OCI-LY3 (cell line): Measurements from ENCODE around the gene CAMTA1.

ENCODE experiments used
- H2AFZ ChIP-seq: fragments of 200-600, 300-600 bp; shearing (Covaris generic); 2 replicates; pipeline ENCODE4 v1.6.0; 2014; ENCODE audit warnings: antibody characterized with exemption, low read depth, low read length
- H3K27ac ChIP-seq: fragments of 200-600, 300-600 bp; sonication (generic); 2 replicates; pipeline ENCODE4 v1.5.1; 2014; ENCODE audit warnings: mild to moderate bottlenecking, low read length, moderate library complexity, mixed read lengths
- H3K27me3 ChIP-seq: fragments of 200-600, 300-600 bp; sonication (generic); 2 replicates; pipeline ENCODE4 v1.6.1; 2014; ENCODE audit warnings: low read depth, low read length, mixed read lengths
- H3K36me3 ChIP-seq: fragments of 200-600, 300-600 bp; sonication (generic); replicated peaks from 2 replicates; pipeline ENCODE3; 2014; ENCODE audit warnings: low read depth, low read length, mixed read lengths
- H3K4me1 ChIP-seq: fragments of 300-600, 200-600 bp; sonication (generic); 2 replicates; pipeline ENCODE4 v1.6.1; 2014; ENCODE audit warnings: low read length, mixed read lengths
- H3K4me2 ChIP-seq: fragments of 200-600, 300-600 bp; sonication (generic); 2 replicates; pipeline ENCODE4 v1.6.1; 2014; ENCODE audit warnings: low read length, mixed read lengths
- H3K4me3 ChIP-seq: fragments of 300-600, 200-600 bp; sonication (generic); 2 replicates; pipeline ENCODE4 v1.5.1; 2014; ENCODE audit warnings: antibody characterized with exemption, mild to moderate bottlenecking, low read length, moderate library complexity
- H3K79me2 ChIP-seq: fragments of 300-600, 200-600 bp; shearing (Covaris generic); 2 replicates; pipeline ENCODE4 v1.6.1; 2014; ENCODE audit warnings: mild to moderate bottlenecking, low read length, mixed read lengths
- H3K9ac ChIP-seq: fragments of 300-600, 200-600 bp; shearing (Covaris generic); 2 replicates; pipeline ENCODE4 v1.6.0; 2014; ENCODE audit warnings: mild to moderate bottlenecking, low read length, moderate library complexity
- H3K9me3 ChIP-seq: fragments of 200-600, 300-600 bp; shearing (Covaris generic); 2 replicates; pipeline ENCODE4 v1.6.1; 2014; ENCODE audit warnings: low read length, mixed read lengths; ENCODE audit not compliant: insufficient read depth
- H4K20me1 ChIP-seq: fragments of 200-600, 300-600 bp; sonication (generic); 2 replicates; pipeline ENCODE4 v1.6.1; 2016; ENCODE audit warnings: low read length, mixed read lengths; ENCODE audit not compliant: insufficient read depth
- EZH2phosphoT487 ChIP-seq: fragments of 200-600 bp; shearing (Covaris generic); IDR thresholded peaks from 2 replicates; pipeline ENCODE4 v1.6.1; 2018; ENCODE audit warnings: antibody characterized with exemption, mixed run types, low read depth
- TF ChIP-seq, protein P1 (sequence below): fragments of 200-600, 300-600 bp; sonication (generic); IDR thresholded peaks from 2 replicates; pipeline ENCODE4 v1.5.1; 2014; ENCODE audit warnings: antibody characterized with exemption, low read length, low read depth

The CAMTA1 gene

DNA sequence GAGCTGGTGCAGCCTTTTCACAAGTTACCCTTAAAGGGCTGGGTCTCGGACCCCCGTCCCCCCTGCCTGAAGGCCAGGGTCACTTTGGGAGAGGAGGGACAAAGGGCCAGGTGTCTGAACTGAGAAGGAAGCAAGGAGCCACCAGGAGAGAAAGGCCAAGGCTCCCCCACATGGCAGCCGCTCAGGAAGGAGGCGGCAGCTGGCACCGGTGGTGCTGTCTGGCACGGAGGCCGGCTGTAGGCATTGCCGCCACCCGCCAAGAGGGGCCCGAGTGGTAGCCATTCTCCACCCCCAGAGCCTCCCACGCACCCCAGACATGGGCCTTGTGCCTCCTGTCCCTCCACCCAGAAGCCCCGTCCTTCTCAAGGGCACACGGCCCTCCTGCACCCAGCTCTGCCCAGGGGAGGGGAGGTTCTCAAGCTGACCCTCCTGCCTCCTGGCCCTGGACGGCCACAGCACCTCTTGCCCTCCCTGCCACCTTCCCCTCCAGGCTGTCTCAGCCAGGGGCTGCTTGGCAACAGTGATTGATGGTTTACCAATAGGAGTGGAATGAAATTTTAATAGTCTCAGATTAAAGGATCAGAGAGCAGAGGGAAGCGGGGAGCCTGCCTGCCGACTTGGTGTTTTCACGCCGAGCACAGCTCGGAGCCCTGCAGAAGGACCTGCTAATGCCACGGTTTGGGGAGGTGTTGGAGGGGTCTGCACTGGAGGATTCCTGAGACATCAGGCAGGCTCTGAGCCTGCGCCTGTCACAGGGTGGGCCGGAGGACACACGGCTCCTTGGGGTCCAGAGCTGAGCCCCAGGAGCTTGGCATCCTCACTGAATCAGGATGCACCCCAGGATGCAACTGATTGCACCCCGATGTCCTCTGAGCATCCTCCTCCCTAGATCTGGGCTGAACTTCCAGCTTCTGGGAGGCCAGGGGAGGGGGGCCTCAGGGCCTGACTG, 773.9 kb downstream of the CAMTA1 start:
- no peak for TF ChIP-seq EZH2phosphoT487
- TF ChIP-seq, protein P1, sequence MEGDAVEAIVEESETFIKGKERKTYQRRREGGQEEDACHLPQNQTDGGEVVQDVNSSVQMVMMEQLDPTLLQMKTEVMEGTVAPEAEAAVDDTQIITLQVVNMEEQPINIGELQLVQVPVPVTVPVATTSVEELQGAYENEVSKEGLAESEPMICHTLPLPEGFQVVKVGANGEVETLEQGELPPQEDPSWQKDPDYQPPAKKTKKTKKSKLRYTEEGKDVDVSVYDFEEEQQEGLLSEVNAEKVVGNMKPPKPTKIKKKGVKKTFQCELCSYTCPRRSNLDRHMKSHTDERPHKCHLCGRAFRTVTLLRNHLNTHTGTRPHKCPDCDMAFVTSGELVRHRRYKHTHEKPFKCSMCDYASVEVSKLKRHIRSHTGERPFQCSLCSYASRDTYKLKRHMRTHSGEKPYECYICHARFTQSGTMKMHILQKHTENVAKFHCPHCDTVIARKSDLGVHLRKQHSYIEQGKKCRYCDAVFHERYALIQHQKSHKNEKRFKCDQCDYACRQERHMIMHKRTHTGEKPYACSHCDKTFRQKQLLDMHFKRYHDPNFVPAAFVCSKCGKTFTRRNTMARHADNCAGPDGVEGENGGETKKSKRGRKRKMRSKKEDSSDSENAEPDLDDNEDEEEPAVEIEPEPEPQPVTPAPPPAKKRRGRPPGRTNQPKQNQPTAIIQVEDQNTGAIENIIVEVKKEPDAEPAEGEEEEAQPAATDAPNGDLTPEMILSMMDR: no peak
- H3K4me1 ChIP-seq: no peaks in the 10 kb centered on the region
- H3K27ac ChIP-seq: no peak overlapping the region
- H4K20me1 ChIP-seq: no peaks in the 10 kb centered on the region
- no peak overlapping the region for H3K4me3 ChIP-seq
- no peak overlapping the region for H2AFZ ChIP-seq
- no peaks in the 10 kb centered on the region for H3K27me3 ChIP-seq
- H3K9me3 ChIP-seq: no peaks in the 10 kb centered on the region
- no peak overlapping the region for H3K9ac ChIP-seq
- no peaks in the 10 kb centered on the region for H3K79me2 ChIP-seq
- no peaks in the 10 kb centered on the region for H3K36me3 ChIP-seq
- H3K4me2 ChIP-seq: no peak overlapping the region

DNA sequence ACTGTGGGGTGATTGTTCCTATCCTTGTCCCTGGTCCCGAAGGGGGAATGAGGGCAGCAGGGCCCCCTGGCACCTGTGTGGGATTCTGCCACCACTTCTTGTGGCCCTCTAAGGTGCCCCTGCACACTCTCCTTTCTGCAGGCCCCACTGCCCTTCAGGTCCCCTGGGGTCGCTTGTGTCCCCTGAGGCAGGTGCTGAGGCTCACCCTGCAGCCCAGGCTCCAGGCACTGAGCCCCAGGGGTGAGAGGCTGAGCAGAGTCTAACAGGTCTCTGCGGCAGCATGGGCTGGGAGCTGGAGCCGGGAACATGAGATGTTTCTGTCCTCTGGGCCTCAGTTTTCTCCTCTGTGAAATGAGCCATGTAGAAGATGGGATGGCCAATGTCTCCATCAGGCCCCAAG, 774.9 kb downstream of the CAMTA1 start:
- Histone ChIP-seq H3K27ac (no peak overlapping the region), H3K27me3 (no peaks in the 10 kb centered on the region), H3K9ac (no peak overlapping the region), H3K36me3 (no peaks in the 10 kb centered on the region), H3K4me1 (no peaks in the 10 kb centered on the region), H4K20me1 (no peaks in the 10 kb centered on the region), H3K4me2 (no peak overlapping the region), H3K9me3 (no peaks in the 10 kb centered on the region), H3K4me3 (no peak overlapping the region), H2AFZ (no peak overlapping the region), H3K79me2 (no peaks in the 10 kb centered on the region)
- no peak for TF ChIP-seq EZH2phosphoT487
- TF ChIP-seq, protein P1: no peak

DNA sequence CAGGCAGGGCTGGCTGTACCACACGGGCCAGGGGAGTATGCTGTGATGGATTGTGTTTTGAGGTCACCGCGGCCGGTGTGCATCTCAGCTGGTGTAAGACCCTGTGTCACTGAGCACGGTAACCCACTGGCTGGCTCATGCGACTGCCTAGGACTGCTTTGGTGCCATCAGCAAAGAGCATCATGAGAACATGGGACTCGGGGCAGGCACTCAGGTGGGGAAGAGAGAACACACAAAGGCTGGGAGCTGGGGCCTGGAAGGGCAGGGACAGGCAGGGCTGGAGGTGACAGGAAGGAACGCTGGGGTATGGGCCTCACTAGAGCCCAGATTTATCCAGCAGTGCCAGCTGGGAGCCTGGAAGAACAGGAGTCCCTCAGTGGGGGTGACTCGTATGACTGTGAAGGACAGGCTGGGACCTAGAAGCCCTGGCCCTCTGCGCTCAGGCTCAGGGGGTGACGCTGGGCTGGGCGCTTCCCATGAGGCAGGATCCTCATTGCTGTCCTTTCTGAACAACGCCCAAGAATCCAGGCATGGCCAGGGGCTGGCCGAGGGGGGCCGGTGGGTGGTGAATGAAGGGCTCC, 775.4 kb downstream of the CAMTA1 start:
- Histone ChIP-seq H3K4me1 (no peaks in the 10 kb centered on the region), H3K4me3 (no peak overlapping the region), H3K36me3 (no peaks in the 10 kb centered on the region), H3K9ac (no peak overlapping the region), H3K27me3 (no peaks in the 10 kb centered on the region), H3K79me2 (no peaks in the 10 kb centered on the region), H2AFZ (no peak overlapping the region), H3K9me3 (no peaks in the 10 kb centered on the region), H3K27ac (no peak overlapping the region), H3K4me2 (no peak overlapping the region), H4K20me1 (no peaks in the 10 kb centered on the region)
- TF ChIP-seq, protein P1: no peak
- TF ChIP-seq EZH2phosphoT487: no peak

DNA sequence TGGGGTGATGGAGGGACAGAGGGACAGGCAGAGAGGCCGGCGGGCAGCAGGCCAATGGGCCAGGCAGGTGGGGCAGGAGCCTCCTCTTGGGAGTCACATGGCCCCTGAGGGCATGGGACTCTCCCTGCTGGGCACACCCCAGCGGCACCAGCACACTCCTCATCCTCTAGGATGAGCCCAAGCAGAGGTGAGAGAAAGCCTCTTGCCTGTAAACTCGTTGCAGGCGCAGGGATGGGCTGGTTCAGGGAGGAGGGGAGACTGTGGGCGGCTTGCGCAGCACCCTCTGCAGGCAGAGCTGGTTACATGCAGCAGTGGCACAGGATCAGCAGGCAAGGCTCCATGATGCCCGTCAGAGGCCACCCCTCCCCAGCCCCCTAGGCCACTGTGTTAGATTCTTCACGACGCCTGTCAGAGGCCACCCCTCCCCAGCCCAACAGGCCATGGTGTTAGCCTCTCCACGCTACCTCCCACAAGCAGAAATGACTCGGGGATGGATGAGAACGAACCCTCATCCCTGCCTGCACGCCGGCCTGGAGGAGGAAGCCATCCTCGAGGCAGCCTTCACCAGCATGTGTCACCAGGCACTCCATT, 776.2 kb downstream of the CAMTA1 start:
- H3K4me2 ChIP-seq: no peak overlapping the region
- no peak overlapping the region for H2AFZ ChIP-seq

More for the DNA sequence above, 776.2 kb downstream of the CAMTA1 start:
- H3K4me3 ChIP-seq: no peak overlapping the region
- no peaks in the 10 kb centered on the region for H3K27me3 ChIP-seq
- no peaks in the 10 kb centered on the region for H3K36me3 ChIP-seq
- no peaks in the 10 kb centered on the region for H3K9me3 ChIP-seq
- TF ChIP-seq, protein P1: peak; percentile 39
- no peak for TF ChIP-seq EZH2phosphoT487
- no peaks in the 10 kb centered on the region for H3K4me1 ChIP-seq
- H3K27ac ChIP-seq: no peak overlapping the region
- H4K20me1 ChIP-seq: no peaks in the 10 kb centered on the region
- H3K79me2 ChIP-seq: no peaks in the 10 kb centered on the region
- no peak overlapping the region for H3K9ac ChIP-seq
